Ascending aorta (tissue), 2 donors: ENCODE results near the gene MT1M. TPM values are rescaled to one million over a fixed set of nuclear protein-coding genes. Genes with fewer than 3 reads are reported as not detected.
A peak's percentile ranks its signal among the peaks of the same experiment; 100 is the strongest.
"Not testable (repeated sequence)": the region's sequence is repeated elsewhere in the genome, so short reads cannot be mapped to it uniquely, and the experiment has no call there.

Experiments used
- DNase-seq, 2 donors: peaks; one replicate each; pipeline ENCODE4 v3.0.0-alpha.2; 2019; ENCODE audit warnings: low spot score in 2 of 2
- H3K27ac ChIP-seq, 2 donors: fragments of 200-600 bp; sonication (generic); one replicate each; pipeline ENCODE4 v1.5.1; 2016 to 2017; ENCODE audit warnings: mild to moderate bottlenecking in 1 of 2
- H3K27me3 ChIP-seq: fragments of 200-600 bp; sonication (generic); one replicate; pipeline ENCODE4 v1.5.1; 2017
- H3K36me3 ChIP-seq, 2 donors: fragments of 200-600 bp; sonication (generic); one replicate each; pipeline ENCODE4 v1.5.1; 2016
- H3K4me1 ChIP-seq, 2 donors: fragments of 200-600 bp; sonication (generic); one replicate each; pipeline ENCODE4 v1.5.1; 2016 to 2017; ENCODE audit warnings: mild to moderate bottlenecking in 1 of 2
- H3K4me3 ChIP-seq, 2 donors: fragments of 200-600 bp; sonication (generic); one replicate each; pipeline ENCODE4 v1.5.1; 2016 to 2017; ENCODE audit warnings: mild to moderate bottlenecking in 1 of 2
- H3K9me3 ChIP-seq, 2 donors: fragments of 200-600 bp; sonication (generic); one replicate each; pipeline ENCODE4 v1.5.1; 2016
- CTCF ChIP-seq, 3 experiments: fragments of 200-600 bp in 2 of 3; fragments of 450-650 bp in 1 of 3; sonication (generic) in 2 of 3; IDR thresholded peaks; one replicate each; pipeline ENCODE4 v1.5.1; 2016 to 2019; ENCODE audit warnings: antibody characterized with exemption in 3 of 3, mild to moderate bottlenecking in 1 of 3, moderate library complexity in 1 of 3
- intact Hi-C: fragments of 100-400 bp; cut with DNase I; formaldehyde crosslinking; loops from one replicate; pipeline ENCODE4 v1.15.1; 2023
- total RNA-seq: library from RNA; depleted of rRNA; stranded (reverse); fragments of >200 nt; gene quantifications from one replicate; pipeline ENCODE4 v1.1.0, GENCODE V29; 2016

The MT1M gene
- total RNA-seq, 1 donor from 2014 or later, result 105 TPM

- peaks cover 5% of the 10 kb centered on the region for H3K27me3 ChIP-seq
- H3K36me3 ChIP-seq, result no peaks in the 10 kb centered on the region
- no peak within 1 kb of the TSS for H3K27ac ChIP-seq
- intact Hi-C loops, result no loop called here
- peak in 1 of 2 donors; percentile 73 for DNase-seq
- no peak for TF ChIP-seq CTCF (IDR thresholded peaks at IDR 0.05)
- no peaks in the 10 kb centered on the region for H3K9me3 ChIP-seq
- peak within 1 kb of the TSS; percentile 24 to 44 for H3K4me3 ChIP-seq
- peaks cover 0 to 10% of the 10 kb centered on the region in 2 donors for H3K4me1 ChIP-seq
Observed at GRCh38 chr16:56667581-56668571, 35.4 kb downstream of the MT1M start, which contains the start of gene MT1G. Gene MT1G, minus strand, starts transcription at chr16:56668065. Its CDS starts 72 bp downstream, at chr16:56667993.

- H3K4me3 ChIP-seq, result no peak within 1 kb of the TSS
- no peak for TF ChIP-seq CTCF (IDR thresholded peaks at IDR 0.05)
- no peaks in the 10 kb centered on the region for H3K27me3 ChIP-seq
- H3K27ac ChIP-seq, result no peak within 1 kb of the TSS
- intact Hi-C loops, result no loop called here
- no peak for DNase-seq
- H3K4me1 ChIP-seq, result peaks cover 0 to 7% of the 10 kb centered on the region in 2 donors
- H3K36me3 ChIP-seq, result no peaks in the 10 kb centered on the region
- H3K9me3 ChIP-seq, result no peaks in the 10 kb centered on the region
Observed at GRCh38 chr16:56669005-56669839, 36.8 kb downstream of the MT1M start, which contains the start of gene MT1H. Gene MT1H, plus strand, starts transcription at chr16:56669814. Its CDS starts 71 bp downstream, at chr16:56669885.

- intact Hi-C loops, result no loop called here
- Histone ChIP-seq H3K36me3 (no peaks in the 10 kb centered on the region), H3K27me3 (no peaks in the 10 kb centered on the region), H3K4me1 (peaks cover 0 to 7% of the 10 kb centered on the region in 2 donors), H3K27ac (no peak overlapping the region), H3K9me3 (no peaks in the 10 kb centered on the region), H3K4me3 (no peak overlapping the region)
- TF ChIP-seq CTCF (IDR thresholded peaks at IDR 0.05), result no peak
- DNase-seq, result no peak
Observed at GRCh38 chr16:56669840-56670619, 37.6 kb downstream of the MT1M start.

- H3K27me3 ChIP-seq, result no peaks in the 10 kb centered on the region
- peaks cover 0 to 8% of the 10 kb centered on the region in 2 donors for H3K4me1 ChIP-seq
- no peaks in the 10 kb centered on the region for H3K9me3 ChIP-seq
- no peaks in the 10 kb centered on the region for H3K36me3 ChIP-seq
- intact Hi-C loops, result no loop called here
- H3K4me3 ChIP-seq, result no peak overlapping the region
- H3K27ac ChIP-seq, result no peak overlapping the region
- no peak for TF ChIP-seq CTCF (IDR thresholded peaks at IDR 0.05)
- DNase-seq, result no peak
Observed at GRCh38 chr16:56670620-56670934, 38.1 kb downstream of the MT1M start.

- H3K27me3 ChIP-seq, intact Hi-C loops: not testable (repeated sequence)
Observed at GRCh38 chr16:56671691-56672090, 39.2 kb downstream of the MT1M start.

GRCh38 chr16:56672171-56672570 lies 39.7 kb downstream of the MT1M start:
- intact Hi-C loops, H3K27me3 ChIP-seq, H3K27ac ChIP-seq, DNase-seq, H3K36me3 ChIP-seq, H3K4me3 ChIP-seq, H3K9me3 ChIP-seq: not testable (repeated sequence)
- H3K4me1 ChIP-seq, result peaks cover 0 to 11% of the 10 kb centered on the region in 2 donors

More at GRCh38 chr16:56671691-56672090, 39.2 kb downstream of the MT1M start:
- H3K4me3 ChIP-seq, DNase-seq, H3K36me3 ChIP-seq, H3K27ac ChIP-seq, H3K9me3 ChIP-seq: not testable (repeated sequence)
- H3K4me1 ChIP-seq, result peaks cover 0 to 11% of the 10 kb centered on the region in 2 donors
